Measurements from ENCODE around the gene FAM76B.

Gene FAM76B

GRCh38 chr11:95791709-95792033, 2.1 kb upstream of the FAM76B start:
- DNase-seq: no peak

- peak; percentile 24 for DNase-seq
Measured at GRCh38 chr11:95790933-95791708, 1.5 kb upstream of the FAM76B start.

GRCh38 chr11:95790123-95790932, 746 bp upstream of the FAM76B start, which contains the start of gene CEP57:
Gene CEP57 (plus strand): TSS chr11:95790498. CDS start chr11:95790699, 201 bp downstream.
- DNase-seq: peak; percentile 96

- peak; percentile 26 for DNase-seq
Measured at GRCh38 chr11:95788921-95789505, 569 bp downstream of the FAM76B start.

- DNase-seq: no peak
Measured at GRCh38 chr11:95780544-95780943, 9.0 kb downstream of the FAM76B start.

GRCh38 chr11:95778699-95779098, 10.9 kb downstream of the FAM76B start:
- DNase-seq: no peak

- DNase-seq: no peak
Measured at GRCh38 chr11:95776859-95777258, 12.7 kb downstream of the FAM76B start.

- DNase-seq: no peak
Measured at GRCh38 chr11:95768521-95768920, 21.1 kb downstream of the FAM76B start.

GRCh38 chr11:95767498-95767897, 22.1 kb downstream of the FAM76B start:
- DNase-seq: no peak

GRCh38 chr11:95766701-95767100, 22.9 kb downstream of the FAM76B start:
- no peak for DNase-seq

- peak; percentile 63 for DNase-seq
Measured at GRCh38 chr11:95764267-95764898, 25.2 kb downstream of the FAM76B start.

- DNase-seq: no peak
Measured at GRCh38 chr11:95762534-95762933, 27.0 kb downstream of the FAM76B start.

- no peak for DNase-seq
Measured at GRCh38 chr11:95760941-95761340, 28.6 kb downstream of the FAM76B start.

GRCh38 chr11:95751515-95751914, 38.1 kb downstream of the FAM76B start:
- DNase-seq: no peak

- no peak for DNase-seq
Measured at GRCh38 chr11:95750101-95750500, 39.5 kb downstream of the FAM76B start.

GRCh38 chr11:95739108-95739938, 50.3 kb downstream of the FAM76B start:
- DNase-seq: no peak

- DNase-seq: no peak
Measured at GRCh38 chr11:95736809-95737208, 52.8 kb downstream of the FAM76B start.

- no peak for DNase-seq
Measured at GRCh38 chr11:95736355-95736754, 53.2 kb downstream of the FAM76B start.

- peak; percentile 5 for DNase-seq
Measured at GRCh38 chr11:95734009-95734572, 55.5 kb downstream of the FAM76B start.

- no peak for DNase-seq
Measured at GRCh38 chr11:95732930-95733602, 56.5 kb downstream of the FAM76B start.

- no peak for DNase-seq
Measured at GRCh38 chr11:95729462-95729861, 60.1 kb downstream of the FAM76B start.

All from DMS153 (cell line).